Keratinocyte (primary cell): ENCODE measurements around the gene DNMT3A. TPM values are rescaled to one million over a fixed set of nuclear protein-coding genes. Genes with fewer than 3 reads are reported as not detected.

Source experiments
- DNase-seq: peaks from one replicate; pipeline ENCODE4 v3.0.0-alpha.2; 2011; ENCODE audit warnings: low read depth, missing footprints, low spot score
- FAIRE-seq: peaks from 2 replicates; lab custom pipeline; 2011; peaks lifted over from hg19 to GRCh38; lab: Jason Lieb, UNC
- H2AFZ ChIP-seq: 2 replicates; pipeline ENCODE4 v1.6.0; 2012; ENCODE audit warnings: low read length, control low read depth, inconsistent platforms; ENCODE audit not compliant: control insufficient read depth
- H3K27ac ChIP-seq: 2 replicates; pipeline ENCODE4 v1.5.1; 2011; ENCODE audit warnings: low read length; ENCODE audit not compliant: control insufficient read depth, insufficient read depth
- H3K27me3 ChIP-seq: 3 replicates; pipeline ENCODE4 v1.6.0; 2011; ENCODE audit warnings: low read length; ENCODE audit not compliant: control insufficient read depth, insufficient read depth; ENCODE audit errors: extremely low read depth
- H3K36me3 ChIP-seq, 2 experiments: 2 replicates in 1 of 2; 3 replicates in 1 of 2; pipeline ENCODE4 v1.5.1; 2011; ENCODE audit warnings: low read length in 2 of 2, mild to moderate bottlenecking in 1 of 2; ENCODE audit not compliant: control insufficient read depth in 2 of 2, insufficient read depth in 2 of 2; ENCODE audit errors: extremely low read depth in 1 of 2
- H3K4me1 ChIP-seq: 3 replicates; pipeline ENCODE4 v1.5.1; 2011; ENCODE audit warnings: low read length; ENCODE audit not compliant: control insufficient read depth, insufficient read depth; ENCODE audit errors: extremely low read depth
- H3K4me2 ChIP-seq: 3 replicates; pipeline ENCODE4 v1.6.0; 2011; ENCODE audit warnings: low read depth, low read length; ENCODE audit not compliant: control insufficient read depth, insufficient read depth; ENCODE audit errors: extremely low read depth
- H3K4me3 ChIP-seq, 3 experiments: fragments of 200-600 bp in 1 of 3; sonication (generic) in 1 of 3; 2 replicates in 2 of 3; 3 replicates in 1 of 3; pipeline ENCODE4 v1.5.1; 2011 to 2016; ENCODE audit warnings: low read length in 3 of 3, mild to moderate bottlenecking in 3 of 3, control low read depth in 2 of 3, inconsistent platforms in 1 of 3, low read depth in 1 of 3, mixed read lengths in 1 of 3, mixed run types in 1 of 3, moderate library complexity in 1 of 3; ENCODE audit not compliant: control insufficient read depth in 2 of 3, insufficient read depth in 2 of 3; ENCODE audit errors: extremely low read depth in 1 of 3
- H3K79me2 ChIP-seq: 2 replicates; pipeline ENCODE4 v1.6.0; 2012; ENCODE audit warnings: low read length; ENCODE audit not compliant: control insufficient read depth, insufficient read depth
- H3K9ac ChIP-seq: 3 replicates; pipeline ENCODE4 v1.6.0; 2011; ENCODE audit warnings: low read length; ENCODE audit not compliant: control insufficient read depth, insufficient read depth; ENCODE audit errors: extremely low read depth
- H3K9me1 ChIP-seq: 3 replicates; pipeline ENCODE4 v1.6.0; 2011; ENCODE audit warnings: low read length; ENCODE audit not compliant: control insufficient read depth, insufficient read depth; ENCODE audit errors: extremely low read depth
- H3K9me3 ChIP-seq: 2 replicates; pipeline ENCODE4 v1.5.1; 2012; ENCODE audit warnings: low read depth, low read length; ENCODE audit not compliant: control insufficient read depth
- H4K20me1 ChIP-seq: 3 replicates; pipeline ENCODE4 v1.6.0; 2011; ENCODE audit warnings: low read length; ENCODE audit not compliant: control insufficient read depth, insufficient read depth; ENCODE audit errors: extremely low read depth
- EZH2 ChIP-seq: IDR thresholded peaks from one replicate; pipeline ENCODE4 v1.6.1; 2012; ENCODE audit warnings: inconsistent platforms, mild to moderate bottlenecking, low read length, moderate library complexity
- dilution Hi-C: fragments of 300-500 bp; cut with MboI; formaldehyde crosslinking; loops from one replicate; pipeline ENCODE4 v1.7.0; 2020; ENCODE audit warnings: low sequenced_read_pairs; ENCODE audit not compliant: extremely low pct_ligation_motif_present
- polyA plus RNA-seq, 5 experiments: library from polyadenylated mRNA; depleted of rRNA in 3 of 5; stranded (reverse) in 3 of 5; stranded (forward) in 1 of 5; unstranded in 1 of 5; fragments of >200 nt; gene quantifications; 1 replicate in 1 of 5; 2 replicates in 3 of 5; 3 replicates in 1 of 5; pipeline versions ENCODE4 v1.2.1 to v1.2.3, GENCODE V29; 2011 to 2012; ENCODE audit warnings: missing spikeins in 2 of 5, low read depth in 1 of 5, low replicate concordance in 1 of 5
- TF ChIP-seq, protein P1 (sequence below), 3 experiments: IDR thresholded peaks in 1 of 3; conservative IDR thresholded peaks in 1 of 3; optimal IDR thresholded peaks in 1 of 3; 2 replicates in 2 of 3; 3 replicates in 1 of 3; pipeline versions ENCODE3 to v1.5.1; 2011; ENCODE audit warnings: low read length in 3 of 3, mild to moderate bottlenecking in 3 of 3, moderate library complexity in 2 of 3, control low read depth in 1 of 3, inconsistent platforms in 1 of 3; ENCODE audit not compliant: insufficient read depth in 2 of 3; ENCODE audit errors: extremely low read depth in 1 of 3

The DNMT3A gene
- polyA plus RNA-seq, 1 donor (not counting 4 experiments of a cell fraction or from before 2014, with no cell fraction given) = 1.5 TPM

DNA sequence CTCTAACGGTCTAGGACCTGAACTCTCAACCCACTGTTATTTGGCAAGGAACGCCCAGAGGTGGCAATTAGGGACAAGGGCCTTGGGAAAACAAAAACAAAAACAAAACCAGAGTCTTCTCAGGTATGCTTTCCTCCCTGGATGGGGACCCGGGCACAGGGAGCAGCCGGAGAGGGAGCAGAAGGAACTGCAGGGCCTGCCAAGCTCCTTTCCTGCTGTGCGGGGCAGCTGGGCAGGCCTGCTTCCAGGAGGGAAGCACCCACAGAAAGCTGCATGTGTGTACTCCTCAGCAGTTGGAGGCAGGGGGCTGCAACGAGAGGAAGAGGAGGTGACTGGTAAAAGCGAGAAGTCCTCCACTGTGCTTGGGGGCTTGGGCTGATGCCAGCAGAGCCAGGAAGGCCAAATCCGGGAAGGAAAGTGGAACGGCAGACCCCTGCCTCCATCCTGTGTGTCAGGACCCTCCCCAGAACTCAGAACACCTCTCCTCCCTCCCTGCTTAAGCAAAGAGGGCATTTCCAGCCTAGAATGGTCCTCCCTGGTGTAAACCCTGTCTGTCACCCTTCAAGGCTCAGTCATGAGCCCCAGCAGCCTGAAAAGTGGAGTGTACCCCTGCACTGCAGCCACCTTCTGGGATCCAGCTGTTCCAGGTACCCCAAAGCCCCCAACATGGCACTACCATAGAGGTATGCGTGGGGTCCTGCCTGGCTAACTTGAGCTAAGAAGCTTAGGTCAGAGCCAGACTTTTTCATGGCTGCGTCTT lies 56.3 kb downstream of the DNMT3A start:
- Histone ChIP-seq H3K27me3 (no peaks in the 10 kb centered on the region), H3K9ac (no peak overlapping the region), H3K4me2 (no peak overlapping the region), H4K20me1 (no peaks in the 10 kb centered on the region), H3K4me3 (no peak overlapping the region), H3K4me1 (no peaks in the 10 kb centered on the region), H3K79me2 (no peaks in the 10 kb centered on the region), H3K9me1 (no peaks in the 10 kb centered on the region), H3K27ac (no peak overlapping the region), H2AFZ (no peak overlapping the region), H3K36me3 (no peaks in the 10 kb centered on the region), H3K9me3 (no peaks in the 10 kb centered on the region)
- DNase-seq (no peak), FAIRE-seq (no peak)
- dilution Hi-C loops = no loop called here
- no peak for TF ChIP-seq EZH2
- TF ChIP-seq, protein P1, sequence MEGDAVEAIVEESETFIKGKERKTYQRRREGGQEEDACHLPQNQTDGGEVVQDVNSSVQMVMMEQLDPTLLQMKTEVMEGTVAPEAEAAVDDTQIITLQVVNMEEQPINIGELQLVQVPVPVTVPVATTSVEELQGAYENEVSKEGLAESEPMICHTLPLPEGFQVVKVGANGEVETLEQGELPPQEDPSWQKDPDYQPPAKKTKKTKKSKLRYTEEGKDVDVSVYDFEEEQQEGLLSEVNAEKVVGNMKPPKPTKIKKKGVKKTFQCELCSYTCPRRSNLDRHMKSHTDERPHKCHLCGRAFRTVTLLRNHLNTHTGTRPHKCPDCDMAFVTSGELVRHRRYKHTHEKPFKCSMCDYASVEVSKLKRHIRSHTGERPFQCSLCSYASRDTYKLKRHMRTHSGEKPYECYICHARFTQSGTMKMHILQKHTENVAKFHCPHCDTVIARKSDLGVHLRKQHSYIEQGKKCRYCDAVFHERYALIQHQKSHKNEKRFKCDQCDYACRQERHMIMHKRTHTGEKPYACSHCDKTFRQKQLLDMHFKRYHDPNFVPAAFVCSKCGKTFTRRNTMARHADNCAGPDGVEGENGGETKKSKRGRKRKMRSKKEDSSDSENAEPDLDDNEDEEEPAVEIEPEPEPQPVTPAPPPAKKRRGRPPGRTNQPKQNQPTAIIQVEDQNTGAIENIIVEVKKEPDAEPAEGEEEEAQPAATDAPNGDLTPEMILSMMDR (optimal IDR thresholded peaks at IDR 0.05 in 1 of 3, IDR thresholded peaks at IDR 0.05 in 1 of 3, conservative IDR thresholded peaks at IDR 0.05 in 1 of 3; ENCODE audit: extremely low read depth in 1 of 3, insufficient read depth in 2 of 3, low read length in 3 of 3) = no peak

DNA sequence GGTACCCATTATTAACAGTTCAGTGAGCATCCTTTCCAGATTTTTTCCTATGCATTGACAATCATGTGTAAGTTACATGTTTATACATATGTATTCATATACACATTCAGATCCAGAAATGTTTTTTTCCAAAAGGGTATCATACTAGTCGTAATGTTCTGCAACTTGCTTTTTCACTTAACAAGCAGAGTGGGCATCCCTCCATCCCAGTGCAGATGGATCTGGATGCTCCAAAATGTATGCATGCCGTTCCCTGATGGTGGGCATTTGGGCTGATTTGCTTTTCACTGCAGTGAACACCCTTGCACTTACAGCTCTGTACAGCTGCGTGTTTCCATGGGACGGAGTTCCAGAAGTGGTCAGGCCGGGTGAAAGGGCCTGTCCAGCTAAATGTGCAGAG lies 57.0 kb downstream of the DNMT3A start:
- no peak overlapping the region for H3K4me2 ChIP-seq
- H2AFZ ChIP-seq = no peak overlapping the region
- H3K36me3 ChIP-seq = no peaks in the 10 kb centered on the region
- dilution Hi-C loops = no loop called here
- H3K4me3 ChIP-seq = no peak overlapping the region
- TF ChIP-seq, protein P1 (optimal IDR thresholded peaks at IDR 0.05 in 1 of 3, IDR thresholded peaks at IDR 0.05 in 1 of 3, conservative IDR thresholded peaks at IDR 0.05 in 1 of 3; ENCODE audit: extremely low read depth in 1 of 3, insufficient read depth in 2 of 3, low read length in 3 of 3) = no peak
- no peak for TF ChIP-seq EZH2
- H3K27me3 ChIP-seq = no peaks in the 10 kb centered on the region
- H3K9ac ChIP-seq = no peak overlapping the region
- DNase-seq (no peak), FAIRE-seq (no peak)
- no peaks in the 10 kb centered on the region for H3K79me2 ChIP-seq
- H3K9me3 ChIP-seq = no peaks in the 10 kb centered on the region
- no peak overlapping the region for H3K27ac ChIP-seq
- no peaks in the 10 kb centered on the region for H4K20me1 ChIP-seq
- H3K9me1 ChIP-seq = no peaks in the 10 kb centered on the region
- H3K4me1 ChIP-seq = no peaks in the 10 kb centered on the region
